Right ventricle myocardium inferior (tissue), 1 donor: ENCODE results near the gene TULP1. TPM values are rescaled to one million over a fixed set of nuclear protein-coding genes. Genes with fewer than 3 reads are reported as not detected.

Experiments used
- ATAC-seq: fragments of 200-7000 bp; cut with Tn5 transposase; one replicate; pipeline ENCODE4 v1.9.1; 2020; ENCODE audit warnings: mild to moderate bottlenecking, moderate library complexity
- DNase-seq: peaks from one replicate; pipeline ENCODE4 v3.0.0; 2021; ENCODE audit errors: missing footprints
- intact Hi-C: fragments of 100-400 bp; cut with DNase I; formaldehyde crosslinking; loops from one replicate; pipeline ENCODE4 v1.11.0; 2022
- microRNA-seq: library from miRNA; unstranded; fragments of <30 nt; microRNA quantifications from one replicate; pipeline ENCODE4 v1.2.0, GENCODE V29; 2020
- total RNA-seq: library from RNA; stranded (reverse); fragmentation: NEBNext Ultra II Directional; extraction: Animal tissue kit (Norgen Biotek cat#: 25700); gene quantifications from one replicate; pipeline ENCODE4 v1.2.1, GENCODE V29; 2021
- donor health status: DM: no; HTN: yes; CAD: no; lungs with severe emphysema.

Gene TULP1
- total RNA-seq, 1 donor from 2014 or later = not detected

GRCh38 chr6:35449287-35449881 is 63.3 kb downstream of the TULP1 start:
- DNase-seq = no peak
- peak; percentile 68 for ATAC-seq

DNA sequence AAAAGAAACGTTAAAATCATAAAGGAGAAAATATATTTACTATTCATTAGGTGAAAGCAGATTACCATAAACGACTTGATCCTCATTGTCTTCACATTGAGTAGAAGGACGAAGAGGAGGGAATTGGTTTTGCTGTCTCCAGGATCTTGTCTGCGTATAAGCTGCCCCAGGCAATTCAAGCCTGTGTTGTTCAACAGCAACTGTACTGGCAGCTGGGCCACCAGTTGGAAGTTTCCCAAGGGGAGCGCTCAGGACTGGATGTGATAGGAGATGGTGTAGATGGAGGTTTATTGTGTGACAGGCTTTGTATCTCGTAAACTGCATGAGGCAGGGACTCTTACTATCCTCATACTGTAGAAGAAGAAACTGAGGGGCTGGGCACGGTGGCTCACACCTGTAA is 64.5 kb downstream of the TULP1 start:
- ATAC-seq = no peak
- DNase-seq = no peak
- intact Hi-C loops = loop anchor here (2.0 kb wide), 1 partner anchor 33 kb away; no protein-coding TSS in a partner anchor

More at GRCh38 chr6:35449287-35449881, 63.3 kb downstream of the TULP1 start:
- intact Hi-C loops = loop anchor here (1.0 to 2.0 kb wide), 3 partner anchors 35 to 152 kb away; partner anchors contain the start of genes DEF6 and PPARD

Small RNA genes lying within 50 kb of the gene (microRNA-seq; reads per million reads assigned to microRNA genes)
- not detected for gene MIR7111

Other genes starting within 250 kb of the TULP1 start
- 2.8 TPM for gene DEF6, start 215.1 kb downstream of the TULP1 start, total RNA-seq
- 14.7 TPM for gene PPARD, start 170.3 kb downstream of the TULP1 start, total RNA-seq
- gene FANCE, start 60.6 kb downstream of the TULP1 start, total RNA-seq = 4.1 TPM
- 606 TPM for gene RPL10A, start 44.5 kb downstream of the TULP1 start, total RNA-seq
- 32.2 TPM for gene TEAD3, start 15.8 kb downstream of the TULP1 start, total RNA-seq
- 101 TPM for gene FKBP5, start 176.0 kb upstream of the TULP1 start, total RNA-seq
- not detected for gene ARMC12, start 224.1 kb upstream of the TULP1 start, total RNA-seq